Measurements from ENCODE around the gene SCARF2.

DNA sequence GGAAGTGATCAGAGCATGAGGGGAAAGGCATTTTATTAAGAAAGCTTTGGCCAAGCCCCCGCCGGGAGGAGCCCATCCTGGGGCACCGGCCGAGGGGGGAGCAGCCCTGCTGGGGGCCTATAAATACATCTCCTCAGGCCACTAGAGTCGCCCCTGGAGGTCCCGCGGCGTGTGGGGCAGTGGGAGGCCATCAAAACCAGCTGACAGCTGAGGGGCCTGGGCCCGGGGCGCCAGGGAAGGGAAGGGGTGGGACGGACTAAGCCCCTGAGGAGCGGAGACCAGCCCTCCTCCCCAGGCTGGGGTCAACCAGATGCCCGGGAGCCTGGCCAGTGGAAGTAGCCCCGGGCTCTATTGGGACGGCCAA is 13.1 kb downstream of the SCARF2 start:
- TF ChIP-seq, protein P1, sequence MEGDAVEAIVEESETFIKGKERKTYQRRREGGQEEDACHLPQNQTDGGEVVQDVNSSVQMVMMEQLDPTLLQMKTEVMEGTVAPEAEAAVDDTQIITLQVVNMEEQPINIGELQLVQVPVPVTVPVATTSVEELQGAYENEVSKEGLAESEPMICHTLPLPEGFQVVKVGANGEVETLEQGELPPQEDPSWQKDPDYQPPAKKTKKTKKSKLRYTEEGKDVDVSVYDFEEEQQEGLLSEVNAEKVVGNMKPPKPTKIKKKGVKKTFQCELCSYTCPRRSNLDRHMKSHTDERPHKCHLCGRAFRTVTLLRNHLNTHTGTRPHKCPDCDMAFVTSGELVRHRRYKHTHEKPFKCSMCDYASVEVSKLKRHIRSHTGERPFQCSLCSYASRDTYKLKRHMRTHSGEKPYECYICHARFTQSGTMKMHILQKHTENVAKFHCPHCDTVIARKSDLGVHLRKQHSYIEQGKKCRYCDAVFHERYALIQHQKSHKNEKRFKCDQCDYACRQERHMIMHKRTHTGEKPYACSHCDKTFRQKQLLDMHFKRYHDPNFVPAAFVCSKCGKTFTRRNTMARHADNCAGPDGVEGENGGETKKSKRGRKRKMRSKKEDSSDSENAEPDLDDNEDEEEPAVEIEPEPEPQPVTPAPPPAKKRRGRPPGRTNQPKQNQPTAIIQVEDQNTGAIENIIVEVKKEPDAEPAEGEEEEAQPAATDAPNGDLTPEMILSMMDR (conservative IDR thresholded peaks at IDR 0.05), result no peak
- TF ChIP-seq ZFX (IDR thresholded peaks at IDR 0.05), result no peak

Data from C4-2B (cell line).